GM12878 (cell line): Measurements from ENCODE around the gene CCDC32. TPM values are rescaled to one million over a fixed set of nuclear protein-coding genes. Genes with fewer than 3 reads are reported as not detected.
A peak's percentile ranks its signal among the peaks of the same experiment; 100 is the strongest.

Experiments
- ATAC-seq: fragments of 200-7000 bp; cut with Tn5 transposase; 3 replicates; pipeline ENCODE4 v1.9.1; 2020; ENCODE audit warnings: mild to moderate bottlenecking, moderate library complexity
- BruUV-seq: library from RNA; stranded (reverse); fragments of 400-500 nt; replicated peaks from 2 replicates; lab custom pipeline; 2021; lab: Mats Ljungman, UMichigan
- CTCF ChIA-PET: fragments of 300-600 bp; sonication (Branson Sonifier 250); formaldehyde crosslinking; extraction: SDS; loops from one replicate; lab custom pipeline; 2021; ENCODE audit warnings: inconsistent platforms; lab: Yijun Ruan, JAX
- POLR2A ChIA-PET: fragments of 350-600 bp; formaldehyde crosslinking; extraction: SDS; loops from one replicate; lab custom pipeline; 2021; ENCODE audit warnings: inconsistent platforms; lab: Charles Lee
- RAD21 ChIA-PET: fragments of 300-600 bp; sonication (Branson Sonifier 250); formaldehyde crosslinking; loops from one replicate; lab custom pipeline; 2023; ENCODE audit warnings: antibody characterized with exemption; ENCODE audit not compliant: unreplicated experiment; lab: Charles Lee
- SMC1A ChIA-PET: fragments of 300-600 bp; sonication (Branson Sonifier 250); formaldehyde crosslinking; loops from one replicate; lab custom pipeline; 2023; ENCODE audit not compliant: unreplicated experiment, uncharacterized antibody; lab: Charles Lee
- DNase-seq: peaks from one replicate; pipeline ENCODE4 v3.0.0-alpha.2; 2011; ENCODE audit warnings: low read depth, low spot score
- FAIRE-seq: peaks from 3 replicates; lab custom pipeline; 2011; peaks lifted over from hg19 to GRCh38; lab: Jason Lieb, UNC
- H2AFZ ChIP-seq: 2 replicates; pipeline ENCODE4 v1.6.0; 2011; ENCODE audit warnings: low read depth, low read length, control low read depth; ENCODE audit not compliant: control insufficient read depth
- H3K27ac ChIP-seq: 2 replicates; pipeline ENCODE4 v1.5.1; 2011; ENCODE audit warnings: control low read depth; ENCODE audit not compliant: control insufficient read depth, insufficient read depth
- H3K27me3 ChIP-seq, 2 experiments: replicated peaks in 1 of 2; 2 replicates each; pipeline versions ENCODE4 v1.6.0 to v1.6.1; 2011; ENCODE audit warnings: low read length in 1 of 2; ENCODE audit not compliant: control insufficient read depth in 2 of 2, insufficient read depth in 2 of 2
- H3K36me3 ChIP-seq, 2 experiments: 2 replicates each; pipeline ENCODE4 v1.5.1; 2011; ENCODE audit warnings: low read length in 1 of 2; ENCODE audit not compliant: control insufficient read depth in 2 of 2, insufficient read depth in 2 of 2
- H3K4me1 ChIP-seq: 2 replicates; pipeline ENCODE4 v1.6.1; 2011; ENCODE audit warnings: mild to moderate bottlenecking, low read length, moderate library complexity, mixed read lengths; ENCODE audit not compliant: control insufficient read depth, insufficient read depth
- H3K4me2 ChIP-seq: 2 replicates; pipeline ENCODE4 v1.6.0; 2011; ENCODE audit warnings: control low read depth; ENCODE audit not compliant: control insufficient read depth, insufficient read depth
- H3K4me3 ChIP-seq: fragments of 200-600 bp; sonication (generic); 2 replicates; pipeline ENCODE4 v1.5.1; 2016
- H3K79me2 ChIP-seq: 2 replicates; pipeline ENCODE4 v1.6.0; 2011; ENCODE audit warnings: low read length; ENCODE audit not compliant: control insufficient read depth, insufficient read depth
- H3K9ac ChIP-seq: 2 replicates; pipeline ENCODE4 v1.8.0; 2011; ENCODE audit warnings: low read length, control low read depth, mixed read lengths; ENCODE audit not compliant: control insufficient read depth, insufficient read depth
- H3K9me3 ChIP-seq: replicated peaks from 3 replicates; pipeline ENCODE4 v1.5.1; 2011; ENCODE audit warnings: mild to moderate bottlenecking, low read length; ENCODE audit not compliant: control insufficient read depth, insufficient read depth
- H4K20me1 ChIP-seq: 2 replicates; pipeline ENCODE4 v1.6.0; 2011; ENCODE audit not compliant: control insufficient read depth, insufficient read depth
- CBX5 ChIP-seq: sonication (generic); IDR thresholded peaks from 2 replicates; pipeline ENCODE4 v1.6.1; 2016; ENCODE audit warnings: low read depth, moderate library complexity, mild to moderate bottlenecking, inconsistent platforms
- CEBPB ChIP-seq, 2 experiments: fragments of 150-350 bp in 1 of 2; IDR thresholded peaks; 2 replicates each; pipeline ENCODE4 v1.6.1; 2012 to 2014; ENCODE audit warnings: low read depth in 2 of 2, low read length in 2 of 2, borderline replicate concordance in 1 of 2, inconsistent platforms in 1 of 2
- ETV6 ChIP-seq, 2 experiments: fragments of 450-650 bp in 1 of 2; IDR thresholded peaks in 1 of 2; conservative IDR thresholded peaks in 1 of 2; 2 replicates each; pipeline ENCODE4 v1.6.1; 2014; ENCODE audit warnings: antibody characterized with exemption in 1 of 2, borderline replicate concordance in 1 of 2, low read depth in 1 of 2, mild to moderate bottlenecking in 1 of 2, moderate library complexity in 1 of 2
- JUNB ChIP-seq: IDR thresholded peaks from 2 replicates; pipeline ENCODE4 v1.6.1; 2016; ENCODE audit warnings: antibody characterized with exemption, mild to moderate bottlenecking
- TARDBP ChIP-seq: IDR thresholded peaks from 2 replicates; pipeline ENCODE4 v1.6.1; 2016; ENCODE audit warnings: borderline replicate concordance
- ZBED1 ChIP-seq: IDR thresholded peaks from 2 replicates; pipeline ENCODE4 v1.6.1; 2016; ENCODE audit warnings: borderline replicate concordance
- ZNF217 ChIP-seq: fragments of 450-650 bp; IDR thresholded peaks from 2 replicates; pipeline ENCODE4 v1.6.1; 2017; ENCODE audit warnings: antibody characterized with exemption, mild to moderate bottlenecking
- WGBS: methylation state at CpG from one replicate; pipeline ENCODE4 v1.1.6; 2016; ENCODE audit warnings: low lambda C conversion rate; ENCODE audit not compliant: insufficient replicate concordance, insufficient coverage; ENCODE audit errors: missing lambda C conversion rate; 5-methylcytosine and 5-hydroxymethylcytosine counted together
- in situ Hi-C: fragments of 300-500 bp; cut with MboI; formaldehyde crosslinking; loops from 9 replicates; pipeline ENCODE4 v1.14.3; 2018; ENCODE audit warnings: mixed read lengths
- intact Hi-C: fragments of 100-400 bp; cut with micrococcal nuclease; formaldehyde crosslinking; loops from one replicate; pipeline ENCODE4 v1.14.2; 2022; ENCODE audit not compliant: unreplicated experiment
- polyA plus RNA-seq, 11 experiments: library from polyadenylated mRNA; depleted of rRNA in 4 of 11; unstranded in 6 of 11; stranded (reverse) in 5 of 11; fragments of >200 nt; fragmentation: Nextera tagmentation in 4 of 11; fragmentation: Illumina TruSeq in 1 of 11; extraction: Ambion mirVana in 4 of 11; extraction: Trizol in 1 of 11; gene quantifications; 1 replicate in 1 of 11; 2 replicates in 10 of 11; pipeline versions ENCODE4 v1.2.1 to v1.2.3, GENCODE V29; 2011 to 2016; ENCODE audit warnings: inconsistent platforms in 2 of 11, missing spikeins in 2 of 11, low read depth in 1 of 11
- total RNA-seq, 4 experiments: library from RNA; depleted of rRNA in 3 of 4; stranded (reverse); fragments of >200 nt in 3 of 4; fragmentation: Illumina TruSeq in 1 of 4; extraction: Trizol in 1 of 4; gene quantifications; 2 replicates each; pipeline versions ENCODE4 v1.2.1 to v1.2.3, GENCODE V29; 2013 to 2021
- TF ChIP-seq, protein P1 (sequence below): fragments of 450-650 bp; IDR thresholded peaks from 2 replicates; pipeline ENCODE4 v1.6.1; 2017; ENCODE audit warnings: antibody characterized with exemption, mild to moderate bottlenecking, moderate library complexity
- TF ChIP-seq, protein P2 (sequence below): IDR thresholded peaks from 2 replicates; pipeline ENCODE4 v1.6.1; 2012; ENCODE audit warnings: low read depth, low read length, improper control_type of control experiment

CCDC32 gene
- total and polyA plus RNA-seq, 10 of the 15 experiments (the other 5 are each of a cell fraction or from before 2014, with no cell fraction given): 30.2 to 74.3 (median 46.5) TPM

DNA sequence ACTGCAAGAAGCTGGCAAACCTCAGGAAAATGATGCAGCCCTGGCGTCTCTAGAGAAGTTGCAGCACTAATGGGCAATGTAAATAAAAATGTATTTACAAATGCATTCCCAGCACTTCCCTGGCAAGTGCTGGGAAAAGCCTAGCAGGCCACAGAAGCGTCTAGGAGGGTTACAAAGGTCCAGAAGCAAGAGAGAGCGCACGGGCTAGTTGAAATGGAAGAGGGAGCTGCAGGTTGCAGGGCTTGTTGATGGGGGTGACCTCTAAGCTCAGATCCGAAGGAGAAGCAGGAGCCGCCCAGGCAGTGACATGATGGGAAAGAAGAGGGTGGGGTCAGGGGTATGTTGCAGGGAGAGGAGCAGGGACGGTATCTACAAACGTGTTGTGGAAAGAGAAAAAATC lies 26.5 kb upstream of the CCDC32 start (continued):
- TF ChIP-seq, protein P1, sequence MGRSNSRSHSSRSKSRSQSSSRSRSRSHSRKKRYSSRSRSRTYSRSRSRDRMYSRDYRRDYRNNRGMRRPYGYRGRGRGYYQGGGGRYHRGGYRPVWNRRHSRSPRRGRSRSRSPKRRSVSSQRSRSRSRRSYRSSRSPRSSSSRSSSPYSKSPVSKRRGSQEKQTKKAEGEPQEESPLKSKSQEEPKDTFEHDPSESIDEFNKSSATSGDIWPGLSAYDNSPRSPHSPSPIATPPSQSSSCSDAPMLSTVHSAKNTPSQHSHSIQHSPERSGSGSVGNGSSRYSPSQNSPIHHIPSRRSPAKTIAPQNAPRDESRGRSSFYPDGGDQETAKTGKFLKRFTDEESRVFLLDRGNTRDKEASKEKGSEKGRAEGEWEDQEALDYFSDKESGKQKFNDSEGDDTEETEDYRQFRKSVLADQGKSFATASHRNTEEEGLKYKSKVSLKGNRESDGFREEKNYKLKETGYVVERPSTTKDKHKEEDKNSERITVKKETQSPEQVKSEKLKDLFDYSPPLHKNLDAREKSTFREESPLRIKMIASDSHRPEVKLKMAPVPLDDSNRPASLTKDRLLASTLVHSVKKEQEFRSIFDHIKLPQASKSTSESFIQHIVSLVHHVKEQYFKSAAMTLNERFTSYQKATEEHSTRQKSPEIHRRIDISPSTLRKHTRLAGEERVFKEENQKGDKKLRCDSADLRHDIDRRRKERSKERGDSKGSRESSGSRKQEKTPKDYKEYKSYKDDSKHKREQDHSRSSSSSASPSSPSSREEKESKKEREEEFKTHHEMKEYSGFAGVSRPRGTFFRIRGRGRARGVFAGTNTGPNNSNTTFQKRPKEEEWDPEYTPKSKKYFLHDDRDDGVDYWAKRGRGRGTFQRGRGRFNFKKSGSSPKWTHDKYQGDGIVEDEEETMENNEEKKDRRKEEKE: no peak
- no peak for TF ChIP-seq TARDBP
- TF ChIP-seq ZNF217: no peak
- no peak for TF ChIP-seq CBX5
- TF ChIP-seq CEBPB (IDR thresholded peaks at IDR 0.05; ENCODE audit: borderline replicate concordance in 1 of 2, low read depth in 2 of 2, low read length in 2 of 2): no peak
- TF ChIP-seq ETV6 (conservative IDR thresholded peaks at IDR 0.05 in 1 of 2, IDR thresholded peaks at IDR 0.05 in 1 of 2; ENCODE audit: borderline replicate concordance in 1 of 2, low read depth in 1 of 2): no peak
- TF ChIP-seq JUNB: no peak
- TF ChIP-seq ZBED1: no peak

DNA sequence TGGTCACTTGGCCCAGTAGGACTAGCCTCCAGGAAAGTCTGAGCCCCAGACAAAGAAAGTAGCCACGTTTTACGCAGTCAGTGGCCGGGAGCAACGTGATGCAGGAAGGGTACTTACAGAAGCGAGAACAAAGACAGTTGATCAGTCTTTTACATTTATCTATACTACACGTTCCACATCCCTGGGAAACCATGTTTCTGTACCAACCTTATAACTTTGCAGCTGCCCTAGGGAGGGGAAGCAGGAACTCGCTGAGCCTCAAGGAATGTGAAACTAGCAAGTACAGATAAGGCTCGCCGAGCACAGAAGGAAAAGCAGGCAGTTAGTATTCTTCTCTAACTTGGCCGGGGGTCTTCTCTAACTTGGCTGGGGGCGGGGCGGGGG lies 25.8 kb upstream of the CCDC32 start:
- no TSS peak for BruUV-seq
- RAD21 ChIA-PET: interaction anchor here (0.8 to 3.2 kb wide), 8 partner anchors 8 to 187 kb away, joined by 3 to 17 read pairs (median 5); partner anchors contain the start of genes CCDC32 and RPUSD2
- Histone ChIP-seq H4K20me1 (no peaks in the 10 kb centered on the region), H3K4me3 (0 out of 2 replicates have a peak overlapping the region, but pooled peaks have one; percentile 43), H3K27me3 (no peaks in the 10 kb centered on the region), H3K9me3 (no peaks in the 10 kb centered on the region), H3K79me2 (peaks cover 14% of the 10 kb centered on the region), H3K4me2 (no peak overlapping the region), H3K27ac (no peak overlapping the region), H2AFZ (no peak overlapping the region), H3K9ac (no peak overlapping the region), H3K4me1 (peaks cover 9% of the 10 kb centered on the region; the same call in 1 of the 2 replicates), H3K36me3 (no peaks in the 10 kb centered on the region)
- FAIRE-seq (no peak), DNase-seq (no peak), ATAC-seq (no peak)
- SMC1A ChIA-PET: interaction anchor here (1.3 to 3.5 kb wide), 10 partner anchors 10 to 103 kb away, joined by 3 to 24 read pairs (median 4); partner anchors contain the start of gene RPUSD2
- POLR2A ChIA-PET: interaction anchor here (1.2 to 2.7 kb wide), 2 partner anchors 25 to 32 kb away, joined by 7 to 21 read pairs; partner anchors contain the start of gene CCDC32
- in situ Hi-C loops: no loop called here
- TF ChIP-seq, protein P2, sequence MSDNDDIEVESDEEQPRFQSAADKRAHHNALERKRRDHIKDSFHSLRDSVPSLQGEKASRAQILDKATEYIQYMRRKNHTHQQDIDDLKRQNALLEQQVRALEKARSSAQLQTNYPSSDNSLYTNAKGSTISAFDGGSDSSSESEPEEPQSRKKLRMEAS: no peak
- WGBS: 75% methylated on average over 12 of the region's 12 CpGs
- intact Hi-C loops: loop anchor here (5.0 to 10.0 kb wide), 4 partner anchors 33 to 284 kb away; partner anchors contain the start of genes BAHD1, RHOV and RMDN3
- CTCF ChIA-PET: interaction anchor here (0.6 to 4.2 kb wide), 14 partner anchors 10 to 816 kb away, joined by 3 to 56 read pairs (median 8); partner anchors contain the start of genes CCDC32, RPUSD2 and VPS18
